Gastroesophageal sphincter (tissue), 4 donors: ENCODE data around the gene RAB23. TPM values are rescaled to one million over a fixed set of nuclear protein-coding genes. Genes with fewer than 3 reads are reported as not detected.

Source experiments
- ATAC-seq: fragments of 150-250 bp; one replicate; pipeline ENCODE4 v1.9.1; 2016; ENCODE audit warnings: mild to moderate bottlenecking, moderate library complexity
- H3K27ac ChIP-seq, 4 donors: fragments of 200-600 bp; sonication (generic) in 3 of 4; 1 replicate in 3 of 4; 2 replicates in 1 of 4; pipeline ENCODE4 v1.5.1; 2016 to 2019
- H3K27me3 ChIP-seq: fragments of 200-600 bp; sonication (generic); one replicate; pipeline ENCODE4 v1.5.1; 2019
- H3K36me3 ChIP-seq, 2 donors: fragments of 200-600 bp; sonication (generic); one replicate each; pipeline ENCODE4 v1.5.1; 2019; ENCODE audit warnings: control low read depth in 1 of 2
- H3K4me1 ChIP-seq, 3 donors: fragments of 200-600 bp; sonication (generic); 1 replicate in 2 of 3; 2 replicates in 1 of 3; pipeline ENCODE4 v1.5.1; 2016 to 2019; ENCODE audit warnings: control low read depth in 2 of 3
- H3K4me3 ChIP-seq, 2 donors: fragments of 200-600 bp; sonication (generic); one replicate each; pipeline ENCODE4 v1.5.1; 2019; ENCODE audit warnings: mild to moderate bottlenecking in 1 of 2, moderate library complexity in 1 of 2
- H3K9me3 ChIP-seq, 3 donors: fragments of 200-600 bp; sonication (generic); one replicate each; pipeline ENCODE4 v1.5.1; 2017 to 2019; ENCODE audit warnings: control low read depth in 2 of 3
- EP300 ChIP-seq: sonication (generic); formaldehyde crosslinking; IDR thresholded peaks from one replicate; pipeline ENCODE4 v1.6.1; 2017; ENCODE audit warnings: antibody characterized with exemption, mild to moderate bottlenecking
- POLR2A ChIP-seq, 2 donors: fragments of 450-650 bp; IDR thresholded peaks; one replicate each; pipeline ENCODE4 v1.6.1; 2017; ENCODE audit warnings: antibody characterized with exemption in 2 of 2, mild to moderate bottlenecking in 2 of 2, moderate library complexity in 1 of 2
- POLR2AphosphoS5 ChIP-seq: sonication (generic); formaldehyde crosslinking; IDR thresholded peaks from one replicate; pipeline ENCODE4 v1.6.1; 2017; ENCODE audit warnings: antibody characterized with exemption
- WGBS, 2 donors: methylation state at CpG; one replicate each; pipeline ENCODE4 v1.1.5; 2018; ENCODE audit warnings: low coverage in 1 of 2; 5-methylcytosine and 5-hydroxymethylcytosine counted together
- total RNA-seq, 4 donors: library from RNA; depleted of rRNA; stranded (reverse); fragments of >200 nt; gene quantifications; one replicate each; pipeline ENCODE4 v1.1.0, GENCODE V29; 2016
- TF ChIP-seq, protein P1 (sequence below), 4 experiments: fragments of 200-600 bp in 2 of 4; fragments of 450-650 bp in 2 of 4; sonication (generic) in 1 of 4; IDR thresholded peaks; one replicate each; pipeline ENCODE4 v1.5.1; 2017 to 2019; ENCODE audit warnings: antibody characterized with exemption in 4 of 4, mild to moderate bottlenecking in 2 of 4, moderate library complexity in 2 of 4

The RAB23 gene
- total RNA-seq, 4 donors from 2014 or later = 45.5 to 107 (median 78.1) TPM

DNA sequence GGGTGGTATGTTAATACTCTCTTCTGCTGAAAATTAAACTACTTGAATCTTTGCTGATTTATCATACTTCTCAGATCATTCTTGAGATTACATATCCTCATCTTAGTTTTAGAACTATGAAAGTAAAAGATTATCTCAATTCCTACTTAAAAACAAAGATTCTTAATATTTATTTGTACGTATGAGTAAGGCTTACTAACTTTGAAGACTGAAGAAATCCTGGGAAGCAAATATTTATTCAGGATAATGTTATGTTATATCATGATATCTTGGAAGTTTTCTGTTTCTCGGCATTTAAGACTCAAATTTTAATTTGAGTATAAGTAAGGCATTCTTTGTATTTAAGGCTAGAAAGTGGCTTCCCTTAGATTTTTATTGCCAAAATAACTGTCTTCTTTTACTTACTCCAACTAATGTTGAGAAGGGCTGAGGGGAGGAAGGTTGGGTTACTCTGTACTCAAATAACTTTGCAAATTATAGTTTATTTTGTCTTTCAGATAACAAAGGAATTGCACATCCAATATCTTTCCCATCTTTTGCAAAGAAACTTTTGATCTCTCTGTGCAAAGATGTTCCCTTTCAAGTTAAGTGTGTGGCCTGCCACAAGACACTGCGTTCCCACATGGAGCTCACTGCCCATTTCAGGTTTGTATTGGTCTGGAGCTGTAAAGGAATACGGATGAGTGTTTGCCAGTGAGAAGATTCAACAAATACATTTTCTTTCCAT, 80.5 kb downstream of the RAB23 start:
- peaks cover 0 to 50% of the 10 kb centered on the region in 2 donors for H3K36me3 ChIP-seq
- H3K4me1 ChIP-seq = no peaks in the 10 kb centered on the region
- WGBS, 2 donors = 89 to 95% methylated on average over 4 of the region's 4 CpGs
- TF ChIP-seq EP300 (no peak), POLR2A (IDR thresholded peaks at IDR 0.05) (no peak), POLR2AphosphoS5 (no peak)
- TF ChIP-seq, protein P1, sequence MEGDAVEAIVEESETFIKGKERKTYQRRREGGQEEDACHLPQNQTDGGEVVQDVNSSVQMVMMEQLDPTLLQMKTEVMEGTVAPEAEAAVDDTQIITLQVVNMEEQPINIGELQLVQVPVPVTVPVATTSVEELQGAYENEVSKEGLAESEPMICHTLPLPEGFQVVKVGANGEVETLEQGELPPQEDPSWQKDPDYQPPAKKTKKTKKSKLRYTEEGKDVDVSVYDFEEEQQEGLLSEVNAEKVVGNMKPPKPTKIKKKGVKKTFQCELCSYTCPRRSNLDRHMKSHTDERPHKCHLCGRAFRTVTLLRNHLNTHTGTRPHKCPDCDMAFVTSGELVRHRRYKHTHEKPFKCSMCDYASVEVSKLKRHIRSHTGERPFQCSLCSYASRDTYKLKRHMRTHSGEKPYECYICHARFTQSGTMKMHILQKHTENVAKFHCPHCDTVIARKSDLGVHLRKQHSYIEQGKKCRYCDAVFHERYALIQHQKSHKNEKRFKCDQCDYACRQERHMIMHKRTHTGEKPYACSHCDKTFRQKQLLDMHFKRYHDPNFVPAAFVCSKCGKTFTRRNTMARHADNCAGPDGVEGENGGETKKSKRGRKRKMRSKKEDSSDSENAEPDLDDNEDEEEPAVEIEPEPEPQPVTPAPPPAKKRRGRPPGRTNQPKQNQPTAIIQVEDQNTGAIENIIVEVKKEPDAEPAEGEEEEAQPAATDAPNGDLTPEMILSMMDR (IDR thresholded peaks at IDR 0.05) = no peak
- H3K27me3 ChIP-seq = no peaks in the 10 kb centered on the region
- H3K4me3 ChIP-seq = no peak overlapping the region
- no peaks in the 10 kb centered on the region for H3K9me3 ChIP-seq
- no peak overlapping the region for H3K27ac ChIP-seq
- no peak for ATAC-seq

DNA sequence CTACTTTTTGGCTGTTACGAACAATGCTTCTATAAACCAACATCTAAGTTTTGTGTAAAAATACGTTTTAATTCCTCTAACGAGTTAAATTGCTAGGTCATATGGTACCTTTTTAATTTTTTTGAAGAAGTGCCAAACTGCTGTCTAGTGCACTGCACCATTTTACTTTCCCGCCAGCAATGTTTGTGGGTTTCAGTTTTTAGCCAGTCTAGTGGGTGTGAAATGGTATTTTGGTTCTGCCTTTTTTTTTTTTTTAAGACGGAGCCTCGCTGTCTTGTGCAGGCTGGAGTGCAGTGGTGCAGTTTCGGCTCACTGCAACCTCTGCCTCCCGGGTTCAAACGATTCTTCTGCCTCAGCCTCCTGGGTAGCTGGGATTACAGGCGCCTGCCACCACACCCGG, 84.1 kb downstream of the RAB23 start:
- TF ChIP-seq, protein P1 (IDR thresholded peaks at IDR 0.05) = no peak
- TF ChIP-seq POLR2A (IDR thresholded peaks at IDR 0.05) (no peak), EP300 (no peak), POLR2AphosphoS5 (no peak)
- Histone ChIP-seq H3K9me3 (no peaks in the 10 kb centered on the region), H3K4me1 (no peaks in the 10 kb centered on the region), H3K27me3 (no peaks in the 10 kb centered on the region), H3K36me3 (peaks cover 0 to 63% of the 10 kb centered on the region in 2 donors), H3K27ac (no peak overlapping the region), H3K4me3 (no peak overlapping the region)
- no peak for ATAC-seq
- 92 to 94% methylated on average over 4 to 11 of the region's 11 CpGs for WGBS, 2 donors

DNA sequence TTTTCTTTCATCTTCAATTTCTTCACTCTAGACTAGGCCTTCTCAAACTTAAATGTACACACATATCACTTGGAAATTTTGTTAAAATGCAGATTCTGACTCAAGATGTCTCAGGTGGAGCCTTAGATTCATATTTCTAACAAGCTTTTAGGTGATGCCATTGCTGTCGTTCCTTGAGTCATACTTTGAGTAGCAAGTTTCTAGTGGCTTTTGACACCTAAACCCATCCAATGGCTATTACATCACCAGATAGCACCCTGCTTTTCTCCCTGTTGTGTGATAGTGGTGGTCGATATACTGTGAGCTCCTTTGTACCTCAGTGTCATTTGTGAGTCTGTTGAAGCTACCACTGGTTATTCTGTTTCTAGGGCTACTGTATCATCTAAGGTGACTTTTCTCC, 84.8 kb downstream of the RAB23 start:
- 72 to 85% methylated on average over 2 of the region's 2 CpGs for WGBS, 2 donors
- Histone ChIP-seq H3K4me3 (no peak overlapping the region), H3K27ac (no peak overlapping the region), H3K9me3 (no peaks in the 10 kb centered on the region), H3K4me1 (no peaks in the 10 kb centered on the region), H3K27me3 (no peaks in the 10 kb centered on the region), H3K36me3 (peaks cover 0 to 57% of the 10 kb centered on the region in 2 donors)
- no peak for ATAC-seq
- TF ChIP-seq POLR2AphosphoS5 (no peak), POLR2A (IDR thresholded peaks at IDR 0.05) (no peak), EP300 (no peak)
- TF ChIP-seq, protein P1 (IDR thresholded peaks at IDR 0.05) = no peak

Other genes with a start within 250 kb of the RAB23 start
- gene KIAA1586, start 175.6 kb downstream of the RAB23 start, total RNA-seq = 10 to 100 TPM in 2 of 4 donors, 1 to 10 TPM in 2; 6.6 to 27.9 (median 10.2) TPM
- gene ZNF451, start 132.1 kb downstream of the RAB23 start, total RNA-seq = 10 to 100 TPM; 28.7 to 66.5 (median 39.8) TPM
- 10 to 100 TPM; 40.8 to 50.6 (median 46.3) TPM for gene BAG2, start 50.0 kb downstream of the RAB23 start, total RNA-seq
- 10 to 100 TPM in 1 of 4 donors, 1 to 10 TPM in 3; 8.1 to 11.2 (median 9.0) TPM for gene PRIM2, start 95.3 kb upstream of the RAB23 start, total RNA-seq